Esophagus squamous epithelium (tissue), 5 donors: Measurements from ENCODE around the gene ZBTB8B. TPM values are rescaled to one million over a fixed set of nuclear protein-coding genes. Genes with fewer than 3 reads are reported as not detected.

Experiments used
- DNase-seq: peaks from one replicate; lab custom pipeline; 2025; lab: John Stamatoyannopoulos, UW
- H3K27ac ChIP-seq, 4 donors: fragments of 200-600 bp; sonication (generic); one replicate each; pipeline ENCODE4 v1.5.1; 2016 to 2019; ENCODE audit warnings: mild to moderate bottlenecking in 1 of 4
- H3K27me3 ChIP-seq, 4 donors: fragments of 200-600 bp; sonication (generic); 1 replicate in 3 of 4; 2 replicates in 1 of 4; pipeline versions ENCODE4 v1.5.1 to v1.6.0; 2017 to 2021; ENCODE audit warnings: antibody characterized with exemption in 1 of 4
- H3K36me3 ChIP-seq, 3 donors: fragments of 200-600 bp; sonication (generic); one replicate each; pipeline ENCODE4 v1.5.1; 2016 to 2019
- H3K4me1 ChIP-seq, 3 donors: fragments of 200-600 bp; sonication (generic); one replicate each; pipeline ENCODE4 v1.5.1; 2017 to 2019
- H3K4me3 ChIP-seq, 4 donors: fragments of 200-600 bp; sonication (generic); 1 replicate in 3 of 4; 2 replicates in 1 of 4; pipeline ENCODE4 v1.5.1; 2016 to 2019; ENCODE audit warnings: mild to moderate bottlenecking in 2 of 4, moderate library complexity in 1 of 4
- H3K9me3 ChIP-seq, 3 donors: fragments of 200-600 bp; sonication (generic); one replicate each; pipeline ENCODE4 v1.5.1; 2016 to 2019
- CTCF ChIP-seq, 6 experiments: fragments of 450-650 bp in 4 of 6; fragments of 200-600 bp in 2 of 6; sonication (generic) in 2 of 6; IDR thresholded peaks; one replicate each; pipeline ENCODE4 v1.5.1; 2016 to 2019; ENCODE audit warnings: antibody characterized with exemption in 6 of 6, mild to moderate bottlenecking in 4 of 6, moderate library complexity in 4 of 6
- POLR2A ChIP-seq, 4 donors: fragments of 450-650 bp; IDR thresholded peaks; one replicate each; pipeline ENCODE4 v1.6.1; 2017; ENCODE audit warnings: antibody characterized with exemption in 4 of 4, mild to moderate bottlenecking in 4 of 4, moderate library complexity in 3 of 4
- WGBS, 2 donors: methylation state at CpG; one replicate each; pipeline ENCODE4 v1.1.5; 2018; 5-methylcytosine and 5-hydroxymethylcytosine counted together
- intact Hi-C: fragments of 100-400 bp; cut with DNase I; formaldehyde crosslinking; loops from one replicate; pipeline ENCODE4 v1.15.0; 2022
- total RNA-seq, 4 donors: library from RNA; depleted of rRNA; stranded (reverse); fragments of >200 nt; gene quantifications; one replicate each; pipeline ENCODE4 v1.1.0, GENCODE V29; 2016
- donor health status: DM: yes; HTN: yes; CAD: no.

ZBTB8B gene
- total RNA-seq, 4 donors from 2014 or later = not detected

DNA sequence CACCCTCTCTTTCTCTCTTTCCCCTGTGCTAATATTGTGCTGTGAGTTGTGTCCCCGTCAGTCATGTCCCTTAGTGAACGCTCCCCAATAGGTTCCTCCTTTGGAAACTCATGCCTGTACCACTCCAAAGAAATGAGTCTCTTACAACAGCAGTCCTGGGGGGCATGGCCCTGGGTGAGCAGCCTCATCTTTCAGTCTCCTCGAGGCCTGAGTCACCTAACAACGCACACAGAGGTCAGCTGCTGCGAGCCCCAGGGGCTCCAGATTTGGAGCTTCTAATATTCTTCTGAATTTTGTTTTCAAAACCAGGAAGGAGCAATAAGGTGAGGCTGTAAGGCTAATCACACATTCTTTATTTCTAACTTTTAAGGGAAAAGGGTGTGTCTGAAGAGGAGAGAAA, 43.9 kb downstream of the ZBTB8B start:
- 68 to 74% methylated on average over 5 of the region's 5 CpGs for WGBS, 2 donors
- Histone ChIP-seq H3K9me3 (no peaks in the 10 kb centered on the region), H3K4me1 (no peaks in the 10 kb centered on the region), H3K27me3 (peaks cover 0 to 7% (median 0%) of the 10 kb centered on the region in 4 donors), H3K36me3 (no peaks in the 10 kb centered on the region), H3K27ac (no peak overlapping the region), H3K4me3 (no peak overlapping the region)
- DNase-seq = no peak
- intact Hi-C loops = no loop called here
- no peak for TF ChIP-seq POLR2A (IDR thresholded peaks at IDR 0.05)

DNA sequence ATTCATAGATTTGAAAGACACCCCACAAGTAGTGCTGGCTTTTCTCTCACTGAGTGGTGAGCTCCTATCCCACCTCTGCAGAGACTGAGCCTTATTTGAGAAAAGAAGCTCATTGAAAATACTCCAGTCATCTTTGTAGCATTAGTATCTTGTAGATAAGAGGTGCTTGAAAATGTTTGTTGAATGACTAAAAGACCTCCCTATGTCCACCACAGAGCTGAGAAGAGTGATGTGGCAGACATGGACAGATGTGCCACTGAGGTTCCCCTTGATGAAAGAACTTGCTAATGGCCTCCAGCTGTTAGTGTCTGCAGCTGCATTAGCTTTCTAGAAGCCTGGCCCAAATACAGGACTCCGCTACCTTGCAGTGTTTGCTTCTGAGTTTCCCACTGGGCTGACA, 45.1 kb downstream of the ZBTB8B start:
- no peak overlapping the region for H3K4me3 ChIP-seq
- no peaks in the 10 kb centered on the region for H3K4me1 ChIP-seq
- no peaks in the 10 kb centered on the region for H3K36me3 ChIP-seq
- WGBS, 2 donors = 93 to 100% methylated on average over 1 of the region's 1 CpG
- intact Hi-C loops = no loop called here
- TF ChIP-seq POLR2A (IDR thresholded peaks at IDR 0.05) (no peak), CTCF (IDR thresholded peaks at IDR 0.05) (no peak)
- H3K27ac ChIP-seq = no peak overlapping the region
- H3K27me3 ChIP-seq = peaks cover 0 to 7% (median 0%) of the 10 kb centered on the region in 4 donors
- no peaks in the 10 kb centered on the region for H3K9me3 ChIP-seq
- no peak for DNase-seq

Other genes with a start within 250 kb of the ZBTB8B start
- 10 to 100 TPM in 2 of 4 donors, 1 to 10 TPM in 2; 6.4 to 11.1 (median 9.4) TPM for gene TMEM234, start 242.7 kb upstream of the ZBTB8B start, total RNA-seq
- gene EIF3I, start 242.7 kb upstream of the ZBTB8B start, total RNA-seq = 100 to 1,000 TPM; 143 to 220 (median 202) TPM
- 1 to 10 TPM in 2 of 4 donors, not detected in 2; 1.7 to 5.5 TPM for gene FAM167B, start 217.8 kb upstream of the ZBTB8B start, total RNA-seq
- 1 to 10 TPM; 1.2 to 9.0 (median 4.5) TPM for gene LCK, start 213.8 kb upstream of the ZBTB8B start, total RNA-seq
- gene HDAC1, start 173.0 kb upstream of the ZBTB8B start, total RNA-seq = 100 to 1,000 TPM in 2 of 4 donors, 10 to 100 TPM in 2; 74.3 to 115 (median 96.0) TPM
- 1 to 10 TPM; 4.4 to 6.1 (median 5.1) TPM for gene MARCKSL1, start 128.8 kb upstream of the ZBTB8B start, total RNA-seq
- 1 to 10 TPM; 1.4 to 7.1 (median 3.2) TPM for gene FAM229A, start 102.6 kb upstream of the ZBTB8B start, total RNA-seq
- under 1 TPM in 2 of 4 donors, not detected in 2; 0.31 to 0.57 TPM for gene TSSK3, start 102.5 kb upstream of the ZBTB8B start, total RNA-seq
- 10 to 100 TPM; 42.4 to 62.2 (median 45.9) TPM for gene BSDC1, start 70.6 kb upstream of the ZBTB8B start, total RNA-seq
- gene ZBTB8A, start 74.4 kb downstream of the ZBTB8B start, total RNA-seq = 1 to 10 TPM; 2.4 to 6.1 (median 2.8) TPM
- 10 to 100 TPM; 12.3 to 26.9 (median 21.1) TPM for gene ZBTB8OS, start 185.5 kb downstream of the ZBTB8B start, total RNA-seq
- 100 to 1,000 TPM in 1 of 4 donors, 10 to 100 TPM in 3; 59.6 to 102 (median 85.1) TPM for gene RBBP4, start 186.1 kb downstream of the ZBTB8B start, total RNA-seq
- 10 to 100 TPM in 2 of 4 donors, 1 to 10 TPM in 2; 2.9 to 31.7 (median 9.1) TPM for gene SYNC, start 237.7 kb downstream of the ZBTB8B start, total RNA-seq